Thyroid gland (tissue), 4 donors: ENCODE data around the gene SAMMSON.

Experiments
- POLR2A ChIP-seq, 2 donors: fragments of 450-650 bp; IDR thresholded peaks; one replicate each; pipeline ENCODE4 v1.6.1; 2017; ENCODE audit warnings: antibody characterized with exemption in 2 of 2, mild to moderate bottlenecking in 2 of 2, moderate library complexity in 1 of 2
- TF ChIP-seq, protein P1 (sequence below), 6 experiments: fragments of 200-600 bp in 3 of 6; fragments of 450-650 bp in 3 of 6; sonication (generic) in 3 of 6; IDR thresholded peaks; one replicate each; pipeline ENCODE4 v1.5.1; 2016 to 2019; ENCODE audit warnings: antibody characterized with exemption in 6 of 6, mild to moderate bottlenecking in 2 of 6, inconsistent platforms in 1 of 6, moderate library complexity in 1 of 6

GRCh38 chr3:69967156-69967555, 32.4 kb upstream of the SAMMSON start:
- TF ChIP-seq, protein P1, sequence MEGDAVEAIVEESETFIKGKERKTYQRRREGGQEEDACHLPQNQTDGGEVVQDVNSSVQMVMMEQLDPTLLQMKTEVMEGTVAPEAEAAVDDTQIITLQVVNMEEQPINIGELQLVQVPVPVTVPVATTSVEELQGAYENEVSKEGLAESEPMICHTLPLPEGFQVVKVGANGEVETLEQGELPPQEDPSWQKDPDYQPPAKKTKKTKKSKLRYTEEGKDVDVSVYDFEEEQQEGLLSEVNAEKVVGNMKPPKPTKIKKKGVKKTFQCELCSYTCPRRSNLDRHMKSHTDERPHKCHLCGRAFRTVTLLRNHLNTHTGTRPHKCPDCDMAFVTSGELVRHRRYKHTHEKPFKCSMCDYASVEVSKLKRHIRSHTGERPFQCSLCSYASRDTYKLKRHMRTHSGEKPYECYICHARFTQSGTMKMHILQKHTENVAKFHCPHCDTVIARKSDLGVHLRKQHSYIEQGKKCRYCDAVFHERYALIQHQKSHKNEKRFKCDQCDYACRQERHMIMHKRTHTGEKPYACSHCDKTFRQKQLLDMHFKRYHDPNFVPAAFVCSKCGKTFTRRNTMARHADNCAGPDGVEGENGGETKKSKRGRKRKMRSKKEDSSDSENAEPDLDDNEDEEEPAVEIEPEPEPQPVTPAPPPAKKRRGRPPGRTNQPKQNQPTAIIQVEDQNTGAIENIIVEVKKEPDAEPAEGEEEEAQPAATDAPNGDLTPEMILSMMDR (IDR thresholded peaks at IDR 0.05): no peak
- TF ChIP-seq POLR2A (IDR thresholded peaks at IDR 0.05): no peak
